Tibial artery (tissue), 4 donors: ENCODE data around the gene NOS1.

Experiments
- DNase-seq, 2 donors: peaks; one replicate each; pipeline ENCODE4 v3.0.0-alpha.2; 2019
- H3K27ac ChIP-seq, 2 donors: fragments of 200-600 bp; sonication (generic) in 1 of 2; 1 replicate in 1 of 2; 2 replicates in 1 of 2; pipeline ENCODE4 v1.5.1; 2018 to 2019; ENCODE audit warnings: mild to moderate bottlenecking in 1 of 2
- H3K27me3 ChIP-seq, 2 donors: fragments of 200-600 bp; sonication (generic) in 1 of 2; one replicate each; pipeline versions ENCODE4 v1.5.1 to v1.6.0; 2016 to 2019
- H3K36me3 ChIP-seq, 3 donors: fragments of 200-600 bp; sonication (generic) in 2 of 3; one replicate each; pipeline ENCODE4 v1.5.1; 2016 to 2019; ENCODE audit warnings: mild to moderate bottlenecking in 2 of 3
- H3K4me1 ChIP-seq, 4 donors: fragments of 200-600 bp; sonication (generic) in 2 of 4; 1 replicate in 3 of 4; 2 replicates in 1 of 4; pipeline ENCODE4 v1.5.1; 2016 to 2019
- H3K4me3 ChIP-seq, 2 donors: fragments of 200-600 bp; sonication (generic) in 1 of 2; 1 replicate in 1 of 2; 2 replicates in 1 of 2; pipeline ENCODE4 v1.5.1; 2018 to 2019; ENCODE audit warnings: mild to moderate bottlenecking in 2 of 2
- H3K9me3 ChIP-seq, 3 donors: fragments of 200-600 bp; sonication (generic) in 1 of 3; one replicate each; pipeline ENCODE4 v1.5.1; 2016 to 2019
- intact Hi-C: fragments of 100-400 bp; cut with DNase I; formaldehyde crosslinking; loops from one replicate; pipeline ENCODE4 v1.15.0; 2023; ENCODE audit warnings: low total_unique reads
- TF ChIP-seq, protein P1 (sequence below), 2 experiments: fragments of 200-600 bp in 1 of 2; fragments of 450-650 bp in 1 of 2; IDR thresholded peaks; one replicate each; pipeline ENCODE4 v1.5.1; 2017 to 2019; ENCODE audit warnings: antibody characterized with exemption in 2 of 2, mild to moderate bottlenecking in 1 of 2, moderate library complexity in 1 of 2

The NOS1 gene

GRCh38 chr12:117241697-117242096 lies 119.7 kb downstream of the NOS1 start:
- H3K4me1 ChIP-seq, result no peaks in the 10 kb centered on the region
- H3K27ac ChIP-seq, result no peak overlapping the region
- no peak for DNase-seq
- no peak overlapping the region for H3K4me3 ChIP-seq
- intact Hi-C loops, result no loop called here
- TF ChIP-seq, protein P1, sequence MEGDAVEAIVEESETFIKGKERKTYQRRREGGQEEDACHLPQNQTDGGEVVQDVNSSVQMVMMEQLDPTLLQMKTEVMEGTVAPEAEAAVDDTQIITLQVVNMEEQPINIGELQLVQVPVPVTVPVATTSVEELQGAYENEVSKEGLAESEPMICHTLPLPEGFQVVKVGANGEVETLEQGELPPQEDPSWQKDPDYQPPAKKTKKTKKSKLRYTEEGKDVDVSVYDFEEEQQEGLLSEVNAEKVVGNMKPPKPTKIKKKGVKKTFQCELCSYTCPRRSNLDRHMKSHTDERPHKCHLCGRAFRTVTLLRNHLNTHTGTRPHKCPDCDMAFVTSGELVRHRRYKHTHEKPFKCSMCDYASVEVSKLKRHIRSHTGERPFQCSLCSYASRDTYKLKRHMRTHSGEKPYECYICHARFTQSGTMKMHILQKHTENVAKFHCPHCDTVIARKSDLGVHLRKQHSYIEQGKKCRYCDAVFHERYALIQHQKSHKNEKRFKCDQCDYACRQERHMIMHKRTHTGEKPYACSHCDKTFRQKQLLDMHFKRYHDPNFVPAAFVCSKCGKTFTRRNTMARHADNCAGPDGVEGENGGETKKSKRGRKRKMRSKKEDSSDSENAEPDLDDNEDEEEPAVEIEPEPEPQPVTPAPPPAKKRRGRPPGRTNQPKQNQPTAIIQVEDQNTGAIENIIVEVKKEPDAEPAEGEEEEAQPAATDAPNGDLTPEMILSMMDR (IDR thresholded peaks at IDR 0.05), result no peak
- no peaks in the 10 kb centered on the region for H3K36me3 ChIP-seq
- H3K9me3 ChIP-seq, result no peaks in the 10 kb centered on the region
- peaks cover 0 to 6% of the 10 kb centered on the region in 2 donors for H3K27me3 ChIP-seq

DNA sequence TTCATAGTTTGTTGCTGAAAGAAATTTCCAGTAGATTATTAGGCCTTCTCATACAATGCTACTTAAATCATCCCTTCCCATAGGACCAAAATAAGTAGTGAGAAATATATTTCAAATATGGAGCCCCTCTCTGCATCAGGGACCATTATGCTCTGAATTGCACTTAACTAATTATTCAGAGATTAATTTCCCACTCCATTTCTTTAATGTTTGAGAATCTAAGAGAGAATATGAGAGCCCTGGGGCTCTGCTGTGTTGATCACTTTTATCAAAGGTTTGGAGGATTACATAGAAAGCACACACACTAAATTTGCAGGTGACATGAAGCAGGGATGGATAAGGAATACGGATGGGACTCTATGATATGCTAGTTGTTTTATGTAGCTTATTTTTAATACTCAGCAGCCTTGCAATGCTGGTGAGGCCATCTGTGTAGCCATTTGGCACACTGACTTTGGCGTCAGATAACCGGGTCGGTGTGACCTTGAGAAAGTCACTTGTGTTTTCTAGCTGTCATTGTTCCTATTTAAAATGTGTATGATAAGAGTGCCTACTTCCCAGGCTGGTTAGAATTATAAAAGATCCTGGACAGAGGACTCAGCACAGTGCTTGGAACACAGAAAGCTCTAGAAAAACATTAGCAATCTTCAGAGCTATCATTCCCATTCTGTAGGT lies 121.2 kb downstream of the NOS1 start:
- Histone ChIP-seq H3K27ac (no peak overlapping the region), H3K4me1 (no peaks in the 10 kb centered on the region), H3K4me3 (no peak overlapping the region), H3K9me3 (no peaks in the 10 kb centered on the region), H3K36me3 (no peaks in the 10 kb centered on the region), H3K27me3 (peaks cover 0 to 14% of the 10 kb centered on the region in 2 donors)
- TF ChIP-seq, protein P1 (IDR thresholded peaks at IDR 0.05), result no peak
- intact Hi-C loops, result no loop called here
- no peak for DNase-seq

DNA sequence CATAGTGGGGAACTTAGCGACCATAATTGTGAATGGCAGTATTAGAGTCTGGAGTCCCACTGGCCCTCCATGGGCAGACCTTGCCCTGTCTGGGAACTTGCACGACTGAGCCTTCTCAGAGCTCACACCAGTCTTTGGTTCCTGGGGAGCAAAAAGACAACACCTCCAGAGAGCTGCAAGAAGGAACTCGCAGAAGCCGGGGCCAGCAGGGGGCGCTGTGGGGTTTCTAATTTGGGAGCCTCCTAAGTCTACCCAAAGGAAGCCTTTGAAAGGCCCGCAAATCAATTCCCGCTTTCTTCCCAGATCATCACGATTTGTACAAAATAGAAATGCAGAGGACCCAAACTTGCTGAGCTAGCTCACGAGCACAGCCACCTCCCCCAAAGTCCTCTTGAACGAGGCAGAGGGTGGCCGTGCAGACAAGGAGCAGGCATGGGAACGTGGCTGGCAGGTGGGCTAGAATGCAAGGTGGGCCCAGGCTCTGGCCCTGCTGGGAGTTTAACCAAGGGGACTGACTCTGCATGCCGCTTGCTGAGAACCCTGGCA lies 124.9 kb downstream of the NOS1 start:
- intact Hi-C loops, result no loop called here
- TF ChIP-seq, protein P1 (IDR thresholded peaks at IDR 0.05), result peak; percentile 29 to 43
- DNase-seq, result peak; percentile 64 to 71
- peaks cover 0 to 19% of the 10 kb centered on the region in 2 donors for H3K27me3 ChIP-seq
- H3K4me1 ChIP-seq, result no peaks in the 10 kb centered on the region
- no peak overlapping the region for H3K4me3 ChIP-seq
- H3K27ac ChIP-seq, result no peak overlapping the region
- H3K9me3 ChIP-seq, result no peaks in the 10 kb centered on the region
- no peaks in the 10 kb centered on the region for H3K36me3 ChIP-seq

DNA sequence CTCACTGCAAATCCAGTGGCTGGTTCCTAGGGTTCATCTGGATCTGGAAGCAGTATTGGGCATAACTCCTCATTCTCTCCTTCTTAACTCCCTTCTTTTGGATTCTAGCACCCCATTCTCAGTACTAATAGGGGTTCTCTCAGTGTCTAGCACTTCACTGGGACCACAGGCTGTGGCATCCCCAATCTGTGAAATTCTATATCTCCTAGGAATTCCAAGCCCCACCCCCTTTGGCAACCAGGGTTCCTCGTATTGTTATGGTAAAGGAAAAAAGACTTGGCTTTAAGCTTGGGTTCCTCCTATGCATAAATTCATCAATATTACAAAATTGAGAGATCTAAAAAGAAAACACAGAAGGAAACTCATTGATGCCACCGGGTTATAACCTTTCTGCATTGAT lies 126.2 kb downstream of the NOS1 start:
- intact Hi-C loops, result no loop called here
- Histone ChIP-seq H3K4me1 (no peaks in the 10 kb centered on the region), H3K27me3 (peaks cover 0 to 25% of the 10 kb centered on the region in 2 donors), H3K9me3 (no peaks in the 10 kb centered on the region), H3K4me3 (no peak overlapping the region), H3K27ac (no peak overlapping the region), H3K36me3 (no peaks in the 10 kb centered on the region)
- DNase-seq, result no peak
- TF ChIP-seq, protein P1 (IDR thresholded peaks at IDR 0.05), result no peak

DNA sequence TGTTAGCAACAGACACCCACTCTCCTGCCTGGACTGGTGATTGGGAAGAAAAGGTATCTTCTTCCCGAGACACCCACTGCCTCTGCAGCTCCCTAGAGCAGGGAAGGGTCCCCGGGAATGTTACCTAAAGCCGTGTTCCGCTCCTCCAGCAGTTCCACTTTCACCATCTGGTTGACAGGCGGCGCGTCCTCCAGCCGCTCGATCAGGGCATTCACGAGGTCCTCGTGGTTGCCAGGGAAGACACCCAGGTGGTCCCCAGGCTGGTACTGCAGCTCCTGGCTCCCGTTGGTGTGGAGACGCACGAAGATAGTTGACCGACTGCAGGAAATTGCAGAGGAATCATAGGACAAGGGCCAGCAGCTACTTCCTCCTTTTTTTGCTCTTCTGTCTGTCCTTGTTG lies 127.0 kb downstream of the NOS1 start:
- intact Hi-C loops, result no loop called here

More for the DNA sequence above, 127.0 kb downstream of the NOS1 start:
- no peak overlapping the region for H3K27ac ChIP-seq
- TF ChIP-seq, protein P1 (IDR thresholded peaks at IDR 0.05), result no peak
- H3K4me1 ChIP-seq, result no peaks in the 10 kb centered on the region
- DNase-seq, result no peak
- H3K9me3 ChIP-seq, result no peaks in the 10 kb centered on the region
- H3K4me3 ChIP-seq, result no peak overlapping the region
- H3K36me3 ChIP-seq, result no peaks in the 10 kb centered on the region
- peaks cover 0 to 25% of the 10 kb centered on the region in 2 donors for H3K27me3 ChIP-seq
